Ovary (tissue), 9 donors: Measurements from ENCODE around the gene COG2. TPM values are rescaled to one million over a fixed set of nuclear protein-coding genes. Genes with fewer than 3 reads are reported as not detected.

Experiments
- DNase-seq, 5 donors: peaks; one replicate each; pipeline ENCODE4 v3.0.0-alpha.2; 2019 to 2020
- H3K27ac ChIP-seq, 2 donors: fragments of 200-600 bp; one replicate each; pipeline versions ENCODE4 v1.5.1 to v1.8.0; 2019 to 2022
- H3K27me3 ChIP-seq: fragments of 200-600 bp; one replicate; pipeline ENCODE4 v1.8.0; 2022
- H3K36me3 ChIP-seq: fragments of 200-600 bp; sonication (generic); one replicate; pipeline ENCODE4 v1.5.1; 2019
- H3K4me1 ChIP-seq: one replicate; pipeline ENCODE4 v1.8.1; 2013; ENCODE audit warnings: mild to moderate bottlenecking, moderate library complexity; ENCODE audit not compliant: insufficient read depth
- H3K4me3 ChIP-seq: fragments of 200-600 bp; sonication (generic); one replicate; pipeline ENCODE4 v1.5.1; 2017
- H3K9me3 ChIP-seq, 2 donors: fragments of 200-600 bp in 1 of 2; sonication (generic) in 1 of 2; one replicate each; pipeline versions ENCODE4 v1.5.1 to v1.8.1; 2013 to 2019; ENCODE audit warnings: mild to moderate bottlenecking in 1 of 2, moderate library complexity in 1 of 2
- EP300 ChIP-seq: sonication (generic); formaldehyde crosslinking; IDR thresholded peaks from one replicate; pipeline ENCODE4 v1.6.1; 2017; ENCODE audit warnings: antibody characterized with exemption
- POLR2A ChIP-seq: fragments of 450-650 bp; IDR thresholded peaks from one replicate; pipeline ENCODE4 v1.6.1; 2017; ENCODE audit warnings: antibody characterized with exemption, mild to moderate bottlenecking, moderate library complexity
- WGBS, 3 donors: extraction: QIAGEN DNeasy Blood & Tissue Kit in 1 of 3; methylation state at CpG; one replicate each; pipeline versions ENCODE4 v1.1.5 to v1.1.7; 2013 to 2017; 5-methylcytosine and 5-hydroxymethylcytosine counted together
- intact Hi-C, 4 donors: fragments of 100-400 bp; cut with DNase I; formaldehyde crosslinking; loops; one replicate each; pipeline versions ENCODE4 v1.11.0 to v1.15.1; 2022 to 2023
- polyA plus RNA-seq, 2 donors: library from polyadenylated mRNA; stranded (reverse); fragments of 200-250 nt in 1 of 2; fragments of 350-450 nt in 1 of 2; fragmentation: Illumina TruSeq in 1 of 2; extraction: RNeasy Lipid Tissue Mini Kit (QIAGEN cat#74804) in 1 of 2; gene quantifications; one replicate each; pipeline ENCODE4 v1.2.3, GENCODE V29; 2013 to 2014
- total RNA-seq, 7 donors: library from RNA; depleted of rRNA in 2 of 7; stranded (reverse); fragments of >200 nt in 2 of 7; fragmentation: NEBNext Ultra II Directional in 3 of 7; extraction: Animal tissue kit (Norgen Biotek cat#: 25700) in 3 of 7; gene quantifications; one replicate each; pipeline versions ENCODE4 v1.1.0 to v1.2.4, GENCODE V29; 2016 to 2023
- TF ChIP-seq, protein P1 (sequence below), 3 donors: fragments of 450-650 bp in 2 of 3; fragments of 200-600 bp in 1 of 3; IDR thresholded peaks; one replicate each; pipeline versions ENCODE4 v1.5.1 to v1.8.0; 2016 to 2022; ENCODE audit warnings: antibody characterized with exemption in 3 of 3, mild to moderate bottlenecking in 1 of 3
- donor health status: DM: no; HTN: no; CAD: no; lungs with moderate emphysema.
- donor health status: DM: no; HTN: no; CAD: no.
- donor health status: Bipolar disorder and iron deficiency.
- donor health status: DM: yes; HTN: yes; CAD: no.
- donor health status: DM: no; HTN: no; CAD: no.
- donor health status: DM: yes; HTN: yes; CAD: no.

COG2 gene
- total and polyA plus RNA-seq, 9 donors = 9.1 to 29.5 (median 21.5) TPM

DNA sequence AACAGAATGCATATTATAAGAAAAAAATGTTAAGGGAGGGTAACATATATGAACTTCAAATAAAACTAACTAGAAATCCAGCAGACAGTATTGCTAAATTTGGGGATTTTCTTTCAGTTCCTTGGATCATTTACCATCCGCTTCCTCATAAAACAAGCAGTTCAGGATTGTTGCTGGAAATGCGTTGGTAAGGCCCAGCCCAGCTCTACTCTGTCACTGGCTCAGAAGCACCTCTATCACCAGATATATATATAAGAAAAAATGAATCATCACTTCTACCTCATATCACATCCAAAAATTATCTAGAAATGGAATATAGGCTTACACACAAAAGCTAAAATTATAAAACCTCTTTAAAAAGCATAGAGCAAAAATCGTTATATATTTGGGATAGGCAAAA, 28.2 kb upstream of the COG2 start:
- 82 to 90% (median 89%) methylated on average over 3 of the region's 3 CpGs for WGBS, 3 donors
- H3K9me3 ChIP-seq = no peaks in the 10 kb centered on the region
- H3K27ac ChIP-seq = no peak overlapping the region
- H3K4me3 ChIP-seq = no peak overlapping the region
- H3K4me1 ChIP-seq = no peaks in the 10 kb centered on the region
- TF ChIP-seq POLR2A (no peak), EP300 (no peak)
- TF ChIP-seq, protein P1, sequence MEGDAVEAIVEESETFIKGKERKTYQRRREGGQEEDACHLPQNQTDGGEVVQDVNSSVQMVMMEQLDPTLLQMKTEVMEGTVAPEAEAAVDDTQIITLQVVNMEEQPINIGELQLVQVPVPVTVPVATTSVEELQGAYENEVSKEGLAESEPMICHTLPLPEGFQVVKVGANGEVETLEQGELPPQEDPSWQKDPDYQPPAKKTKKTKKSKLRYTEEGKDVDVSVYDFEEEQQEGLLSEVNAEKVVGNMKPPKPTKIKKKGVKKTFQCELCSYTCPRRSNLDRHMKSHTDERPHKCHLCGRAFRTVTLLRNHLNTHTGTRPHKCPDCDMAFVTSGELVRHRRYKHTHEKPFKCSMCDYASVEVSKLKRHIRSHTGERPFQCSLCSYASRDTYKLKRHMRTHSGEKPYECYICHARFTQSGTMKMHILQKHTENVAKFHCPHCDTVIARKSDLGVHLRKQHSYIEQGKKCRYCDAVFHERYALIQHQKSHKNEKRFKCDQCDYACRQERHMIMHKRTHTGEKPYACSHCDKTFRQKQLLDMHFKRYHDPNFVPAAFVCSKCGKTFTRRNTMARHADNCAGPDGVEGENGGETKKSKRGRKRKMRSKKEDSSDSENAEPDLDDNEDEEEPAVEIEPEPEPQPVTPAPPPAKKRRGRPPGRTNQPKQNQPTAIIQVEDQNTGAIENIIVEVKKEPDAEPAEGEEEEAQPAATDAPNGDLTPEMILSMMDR (IDR thresholded peaks at IDR 0.05) = no peak
- H3K36me3 ChIP-seq = no peaks in the 10 kb centered on the region
- intact Hi-C loops = no loop called here
- no peak for DNase-seq
- H3K27me3 ChIP-seq = no peaks in the 10 kb centered on the region

DNA sequence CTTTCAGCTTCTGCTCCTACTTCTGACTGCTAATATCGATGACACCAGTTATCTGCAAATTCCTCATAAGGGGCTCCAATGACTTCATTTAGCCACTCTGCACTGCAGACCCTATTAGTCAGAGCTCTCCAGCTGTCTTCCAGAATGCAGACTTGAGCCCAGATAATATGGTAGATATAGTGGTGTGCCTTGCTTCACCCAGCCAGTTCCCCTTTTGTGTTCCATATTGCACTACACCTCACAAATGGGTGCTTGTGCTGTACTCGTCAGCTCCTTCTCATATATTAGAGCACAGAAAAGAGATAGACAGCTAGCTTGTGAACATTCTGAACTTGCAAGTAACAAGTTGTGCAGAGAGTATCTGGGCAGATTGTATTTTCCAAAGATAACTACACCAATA, 23.7 kb upstream of the COG2 start:
- 84 to 88% (median 87%) methylated on average over 2 of the region's 2 CpGs for WGBS, 3 donors
- H3K27ac ChIP-seq = no peak overlapping the region
- no peak overlapping the region for H3K4me3 ChIP-seq
- H3K36me3 ChIP-seq = no peaks in the 10 kb centered on the region
- intact Hi-C loops = no loop called here
- H3K9me3 ChIP-seq = no peaks in the 10 kb centered on the region
- H3K27me3 ChIP-seq = no peaks in the 10 kb centered on the region
- no peak for DNase-seq
- no peaks in the 10 kb centered on the region for H3K4me1 ChIP-seq
- TF ChIP-seq, protein P1 (IDR thresholded peaks at IDR 0.05) = no peak
- no peak for TF ChIP-seq POLR2A
- TF ChIP-seq EP300 = no peak

DNA sequence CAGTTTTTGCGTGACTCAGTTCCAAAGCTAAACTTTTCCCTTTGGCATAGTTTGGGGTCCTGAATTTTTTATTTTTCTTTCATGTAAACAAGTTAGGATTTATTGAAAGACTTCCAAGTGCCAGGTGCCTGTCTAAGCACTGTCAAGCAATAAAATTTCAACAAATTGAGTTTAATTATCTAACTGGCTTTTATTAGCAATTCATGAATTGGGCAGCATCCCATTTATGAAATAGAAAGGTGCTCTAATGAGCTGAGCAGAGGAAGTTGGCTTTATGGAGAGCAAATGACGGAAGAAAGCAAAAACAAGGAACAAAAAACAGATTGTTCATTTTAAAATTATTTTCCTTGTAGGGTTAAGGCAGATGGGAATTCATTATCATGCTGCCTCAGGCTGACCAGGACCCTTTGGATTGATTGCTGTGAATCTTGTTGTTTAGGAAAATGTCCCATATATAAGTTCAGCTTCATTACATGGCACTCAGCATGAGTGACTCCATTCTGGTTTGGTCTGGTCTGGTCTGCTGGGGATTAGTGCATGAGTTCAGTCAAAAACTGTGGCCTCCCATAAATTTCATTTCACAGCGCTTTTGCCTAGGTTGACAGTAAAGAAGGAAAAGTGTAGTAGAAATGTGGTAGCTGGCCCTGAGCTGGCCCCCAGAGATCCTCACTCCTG, 21.5 kb upstream of the COG2 start:
- no peak overlapping the region for H3K27ac ChIP-seq
- WGBS, 3 donors = 77 to 84% (median 83%) methylated on average over 3 of the region's 3 CpGs
- no peaks in the 10 kb centered on the region for H3K9me3 ChIP-seq
- DNase-seq = no peak
- no peaks in the 10 kb centered on the region for H3K4me1 ChIP-seq
- no peaks in the 10 kb centered on the region for H3K36me3 ChIP-seq
- H3K4me3 ChIP-seq = no peak overlapping the region
- no peaks in the 10 kb centered on the region for H3K27me3 ChIP-seq
- TF ChIP-seq, protein P1 (IDR thresholded peaks at IDR 0.05) = no peak
- TF ChIP-seq POLR2A (no peak), EP300 (no peak)
- intact Hi-C loops = no loop called here

DNA sequence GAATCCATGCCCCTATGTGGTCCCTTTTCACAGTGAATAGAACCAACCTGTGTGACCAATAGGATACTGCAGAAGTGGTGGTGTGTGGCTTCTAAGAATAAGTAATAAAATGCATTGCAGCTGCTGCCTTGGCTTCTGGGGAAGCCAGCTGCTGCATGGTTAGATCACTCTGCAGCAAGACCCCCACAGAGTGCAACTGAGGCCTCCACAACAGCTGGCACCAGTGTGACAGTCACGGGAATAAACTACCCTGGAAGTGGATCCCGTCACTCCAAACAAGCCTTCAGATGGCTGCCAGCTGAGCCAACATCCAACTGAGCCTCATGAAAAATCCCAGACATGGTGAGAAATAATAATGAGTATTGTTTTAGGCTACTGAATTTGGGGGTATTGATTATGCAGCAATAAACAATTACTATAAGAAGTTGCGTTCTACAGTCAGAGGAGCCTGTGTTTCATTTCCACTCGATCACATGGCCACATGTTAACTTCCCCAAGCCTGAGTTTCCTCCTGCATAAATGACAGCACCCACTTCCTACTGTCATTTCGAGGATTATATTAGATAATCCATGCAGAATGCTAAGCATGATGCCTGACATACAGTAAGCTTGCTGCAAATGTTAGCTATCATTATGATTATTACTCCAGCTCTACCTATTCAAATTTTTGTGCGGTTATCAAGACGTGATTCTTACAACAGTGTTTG, 20.8 kb upstream of the COG2 start:
- no peak for TF ChIP-seq EP300
- TF ChIP-seq, protein P1 (IDR thresholded peaks at IDR 0.05) = no peak
- no peak for TF ChIP-seq POLR2A
- Histone ChIP-seq H3K9me3 (no peaks in the 10 kb centered on the region), H3K4me1 (no peaks in the 10 kb centered on the region), H3K36me3 (no peaks in the 10 kb centered on the region), H3K4me3 (no peak overlapping the region), H3K27me3 (no peaks in the 10 kb centered on the region), H3K27ac (no peak overlapping the region)
- 69 to 78% (median 78%) methylated on average over 7 of the region's 7 CpGs for WGBS, 3 donors
- intact Hi-C loops = no loop called here
- no peak for DNase-seq
